ENCODE measurements around the gene TSPAN5. TPM values are rescaled to one million over a fixed set of nuclear protein-coding genes. Genes with fewer than 3 reads are reported as not detected.

TSPAN5 gene
- total RNA-seq, 1 experiment from 2014 or later = 18.5 TPM

GRCh38 chr4:98505992-98506391 is 152.4 kb downstream of the TSPAN5 start:
- CTCF ChIA-PET = no interaction called here
- no peaks in the 10 kb centered on the region for H3K27me3 Mint-ChIP-seq (ENCODE audit: insufficient read depth, unreplicated experiment)
- H3K36me3 Mint-ChIP-seq (ENCODE audit: insufficient read depth, unreplicated experiment) = no peaks in the 10 kb centered on the region
- no peaks in the 10 kb centered on the region for H3K9me3 Mint-ChIP-seq (ENCODE audit: unreplicated experiment)
- no peak for TF ChIP-seq CTCF (IDR thresholded peaks at IDR 0.05; ENCODE audit: unreplicated experiment)
- BruUV-seq (replicated peaks) = no TSS peak
- no peaks in the 10 kb centered on the region for H3K4me1 Mint-ChIP-seq (ENCODE audit: insufficient read depth, unreplicated experiment)
- POLR2A ChIA-PET = no interaction called here
- no peak overlapping the region for H3K4me3 Mint-ChIP-seq (ENCODE audit: unreplicated experiment)
- intact Hi-C loops (cut with micrococcal nuclease) = no loop called here
- no peak overlapping the region for H3K27ac Mint-ChIP-seq (ENCODE audit: low read depth, unreplicated experiment)
- DNase-seq (ENCODE audit: unreplicated experiment) = no peak

GRCh38 chr4:98504091-98504490 is 154.3 kb downstream of the TSPAN5 start:
- intact Hi-C loops (cut with micrococcal nuclease) = no loop called here
- no peaks in the 10 kb centered on the region for H3K27me3 Mint-ChIP-seq (ENCODE audit: insufficient read depth, unreplicated experiment)
- CTCF ChIA-PET = interaction anchor here (0.6 kb wide), 1 partner anchor 13 kb away, joined by 3 read pairs; no protein-coding TSS in a partner anchor
- no peak overlapping the region for H3K27ac Mint-ChIP-seq (ENCODE audit: low read depth, unreplicated experiment)
- H3K36me3 Mint-ChIP-seq (ENCODE audit: insufficient read depth, unreplicated experiment) = no peaks in the 10 kb centered on the region
- no peak for DNase-seq (ENCODE audit: unreplicated experiment)
- no peaks in the 10 kb centered on the region for H3K4me1 Mint-ChIP-seq (ENCODE audit: insufficient read depth, unreplicated experiment)
- H3K9me3 Mint-ChIP-seq (ENCODE audit: unreplicated experiment) = no peaks in the 10 kb centered on the region
- no peak for TF ChIP-seq CTCF (IDR thresholded peaks at IDR 0.05; ENCODE audit: unreplicated experiment)
- no peak overlapping the region for H3K4me3 Mint-ChIP-seq (ENCODE audit: unreplicated experiment)
- POLR2A ChIA-PET = no interaction called here
- BruUV-seq (replicated peaks) = no TSS peak

GRCh38 chr4:98503676-98504075 is 154.7 kb downstream of the TSPAN5 start:
- Mint-ChIP-seq H3K4me3 (ENCODE audit: unreplicated experiment) (no peak overlapping the region), H3K4me1 (ENCODE audit: insufficient read depth, unreplicated experiment) (no peaks in the 10 kb centered on the region), H3K27ac (ENCODE audit: low read depth, unreplicated experiment) (no peak overlapping the region), H3K9me3 (ENCODE audit: unreplicated experiment) (no peaks in the 10 kb centered on the region), H3K36me3 (ENCODE audit: insufficient read depth, unreplicated experiment) (no peaks in the 10 kb centered on the region), H3K27me3 (ENCODE audit: insufficient read depth, unreplicated experiment) (no peaks in the 10 kb centered on the region)
- DNase-seq (ENCODE audit: unreplicated experiment) = no peak
- BruUV-seq (replicated peaks) = no TSS peak
- POLR2A ChIA-PET = no interaction called here
- CTCF ChIA-PET = no interaction called here
- intact Hi-C loops (cut with micrococcal nuclease) = no loop called here
- no peak for TF ChIP-seq CTCF (IDR thresholded peaks at IDR 0.05; ENCODE audit: unreplicated experiment)

GRCh38 chr4:98502624-98503023 is 155.8 kb downstream of the TSPAN5 start:
- CTCF ChIA-PET = no interaction called here
- POLR2A ChIA-PET = no interaction called here
- intact Hi-C loops (cut with micrococcal nuclease) = no loop called here
- Mint-ChIP-seq H3K4me1 (ENCODE audit: insufficient read depth, unreplicated experiment) (no peaks in the 10 kb centered on the region), H3K9me3 (ENCODE audit: unreplicated experiment) (no peaks in the 10 kb centered on the region), H3K27me3 (ENCODE audit: insufficient read depth, unreplicated experiment) (no peaks in the 10 kb centered on the region), H3K27ac (ENCODE audit: low read depth, unreplicated experiment) (no peak overlapping the region), H3K4me3 (ENCODE audit: unreplicated experiment) (no peak overlapping the region), H3K36me3 (ENCODE audit: insufficient read depth, unreplicated experiment) (no peaks in the 10 kb centered on the region)
- DNase-seq (ENCODE audit: unreplicated experiment) = no peak
- no TSS peak for BruUV-seq (replicated peaks)
- TF ChIP-seq CTCF (IDR thresholded peaks at IDR 0.05; ENCODE audit: unreplicated experiment) = no peak

Data from MCF 10A (cell line).